IPS-18a (cell line): Measurements from ENCODE around the gene GNAT1.
A peak's percentile ranks its signal among the peaks of the same experiment; 100 is the strongest.

ENCODE experiments used
- H3K27ac ChIP-seq: one replicate; pipeline ENCODE4 v1.5.1; 2013; ENCODE audit warnings: low read length
- H3K27me3 ChIP-seq: one replicate; pipeline ENCODE4 v1.6.1; 2013; ENCODE audit warnings: mild to moderate bottlenecking, low read length; ENCODE audit not compliant: control insufficient read depth, insufficient read depth
- H3K36me3 ChIP-seq: one replicate; pipeline ENCODE4 v1.6.1; 2013; ENCODE audit warnings: low read depth, low read length; ENCODE audit not compliant: control insufficient read depth
- H3K4me1 ChIP-seq: one replicate; pipeline ENCODE4 v1.6.1; 2013; ENCODE audit warnings: low read depth, low read length; ENCODE audit not compliant: control insufficient read depth
- H3K4me3 ChIP-seq: one replicate; pipeline ENCODE4 v1.5.1; 2013; ENCODE audit warnings: low read length
- H3K9ac ChIP-seq: one replicate; pipeline ENCODE4 v1.6.1; 2013; ENCODE audit warnings: mild to moderate bottlenecking, low read length, moderate library complexity
- H3K9me3 ChIP-seq: one replicate; pipeline ENCODE4 v1.6.1; 2013; ENCODE audit warnings: low read depth, low read length; ENCODE audit not compliant: control insufficient read depth

GNAT1 gene

GRCh38 chr3:50229490-50229889 is 38.1 kb downstream of the GNAT1 start:
- peaks cover 7% of the 10 kb centered on the region for H3K4me1 ChIP-seq
- no peak overlapping the region for H3K27ac ChIP-seq
- no peaks in the 10 kb centered on the region for H3K9me3 ChIP-seq
- no peak overlapping the region for H3K4me3 ChIP-seq
- no peaks in the 10 kb centered on the region for H3K36me3 ChIP-seq
- peaks cover 8% of the 10 kb centered on the region for H3K27me3 ChIP-seq
- H3K9ac ChIP-seq, result no peak overlapping the region

DNA sequence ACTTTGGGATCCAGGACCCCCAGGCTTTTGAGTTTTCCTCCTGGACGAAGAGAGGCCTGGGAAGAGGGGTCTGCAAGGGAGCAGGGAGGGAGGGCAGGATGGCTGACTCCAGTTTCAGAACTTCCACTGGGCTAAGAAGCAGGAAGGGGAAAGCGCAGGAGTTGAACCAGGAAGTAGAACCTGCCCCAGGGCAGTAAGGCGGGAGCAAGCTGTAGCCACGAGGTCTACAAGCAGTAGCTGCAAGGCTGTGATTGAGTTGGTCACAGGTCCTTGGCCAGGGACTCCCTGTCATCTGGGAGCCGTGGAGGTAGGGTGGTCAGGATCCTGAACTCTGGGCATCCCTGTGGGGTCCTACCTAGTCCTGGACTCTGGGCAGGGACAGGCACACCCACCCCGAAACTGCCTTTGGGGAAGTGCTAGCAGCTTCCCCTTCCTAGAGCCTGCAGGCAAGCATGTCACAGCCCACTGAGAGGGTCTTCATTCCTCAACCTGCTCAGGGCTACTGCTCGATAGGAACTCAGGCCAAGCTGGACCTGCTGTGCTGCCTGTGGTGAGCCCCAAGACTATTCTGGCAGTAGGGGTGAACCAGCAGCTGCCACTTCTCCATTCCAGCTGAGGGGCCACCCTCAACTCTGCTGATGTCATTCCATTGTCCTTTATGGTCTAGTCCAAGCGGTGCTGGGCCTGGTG is 38.8 kb downstream of the GNAT1 start:
- Histone ChIP-seq H3K4me3 (no peak overlapping the region), H3K4me1 (peaks cover 7% of the 10 kb centered on the region), H3K9me3 (no peaks in the 10 kb centered on the region), H3K36me3 (no peaks in the 10 kb centered on the region), H3K27me3 (peaks cover 8% of the 10 kb centered on the region), H3K9ac (no peak overlapping the region), H3K27ac (no peak overlapping the region)

GRCh38 chr3:50230794-50231125 is 39.4 kb downstream of the GNAT1 start:
- Histone ChIP-seq H3K9ac (no peak overlapping the region), H3K27me3 (peaks cover 8% of the 10 kb centered on the region), H3K4me1 (peaks cover 7% of the 10 kb centered on the region), H3K27ac (no peak overlapping the region), H3K36me3 (no peaks in the 10 kb centered on the region), H3K4me3 (no peak overlapping the region), H3K9me3 (no peaks in the 10 kb centered on the region)

- peaks cover 7% of the 10 kb centered on the region for H3K4me1 ChIP-seq
Observed at GRCh38 chr3:50231581-50231980, 40.2 kb downstream of the GNAT1 start.

DNA sequence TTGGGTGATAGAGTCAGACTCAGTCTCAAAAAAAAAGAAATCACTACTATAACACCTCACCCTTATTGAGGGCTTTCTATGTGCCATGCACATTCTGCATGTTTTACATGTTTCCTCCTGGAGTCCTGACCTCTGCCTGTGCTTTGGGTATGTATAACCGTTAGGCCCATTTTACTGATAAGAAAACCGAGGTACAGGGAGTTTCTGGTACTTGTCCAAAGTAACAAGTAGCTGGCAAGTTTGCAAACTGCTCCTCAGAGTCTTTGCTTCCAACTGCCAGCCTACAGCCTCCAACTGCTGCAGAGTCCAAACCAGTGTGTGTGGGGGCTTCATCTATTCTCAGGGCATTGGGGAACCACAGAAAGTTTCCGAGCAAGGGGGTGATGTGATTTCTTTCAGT is 40.9 kb downstream of the GNAT1 start:
- no peak overlapping the region for H3K27ac ChIP-seq
- H3K4me3 ChIP-seq, result no peak overlapping the region
- H3K36me3 ChIP-seq, result no peaks in the 10 kb centered on the region
- no peaks in the 10 kb centered on the region for H3K27me3 ChIP-seq
- peaks cover 10% of the 10 kb centered on the region for H3K4me1 ChIP-seq
- H3K9ac ChIP-seq, result no peak overlapping the region
- no peaks in the 10 kb centered on the region for H3K9me3 ChIP-seq

More at GRCh38 chr3:50231581-50231980, 40.2 kb downstream of the GNAT1 start:
- Histone ChIP-seq H3K27ac (no peak overlapping the region), H3K27me3 (peaks cover 5% of the 10 kb centered on the region), H3K36me3 (no peaks in the 10 kb centered on the region), H3K4me3 (no peak overlapping the region), H3K9me3 (no peaks in the 10 kb centered on the region), H3K9ac (no peak overlapping the region)

DNA sequence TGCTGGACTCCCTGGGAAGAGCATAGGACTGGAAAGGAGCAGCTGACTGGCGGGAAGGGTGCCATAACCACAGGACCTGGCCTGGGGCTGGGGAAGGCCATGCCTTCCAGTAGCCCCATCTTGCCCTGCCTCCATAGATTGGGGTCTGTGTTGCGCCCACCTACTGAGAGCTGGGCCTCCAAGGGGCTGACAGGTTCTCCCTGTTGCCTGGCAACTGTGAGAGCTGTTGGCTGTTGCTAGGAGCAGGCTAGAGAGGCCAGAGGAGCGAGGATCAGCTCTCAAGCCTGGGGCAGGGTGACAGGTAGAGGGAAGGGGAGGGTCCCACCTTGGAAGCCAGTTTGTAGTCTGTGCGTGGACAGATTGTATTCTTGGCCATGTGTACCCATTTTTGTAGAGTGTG is 41.8 kb downstream of the GNAT1 start:
- Histone ChIP-seq H3K27ac (no peak overlapping the region), H3K36me3 (no peaks in the 10 kb centered on the region), H3K4me1 (peaks cover 15% of the 10 kb centered on the region), H3K9ac (no peak overlapping the region), H3K9me3 (no peaks in the 10 kb centered on the region), H3K27me3 (no peaks in the 10 kb centered on the region), H3K4me3 (no peak overlapping the region)

- H3K27ac ChIP-seq, result no peak within 1 kb of the TSS
- H3K27me3 ChIP-seq, result no peaks in the 10 kb centered on the region
- H3K4me3 ChIP-seq, result peak within 1 kb of the TSS; percentile 90
- H3K4me1 ChIP-seq, result peaks cover 32% of the 10 kb centered on the region
- H3K9ac ChIP-seq, result peak within 1 kb of the TSS; percentile 61
- H3K36me3 ChIP-seq, result no peaks in the 10 kb centered on the region
- H3K9me3 ChIP-seq, result no peaks in the 10 kb centered on the region
Observed at GRCh38 chr3:50235716-50236483, 44.5 kb downstream of the GNAT1 start, which contains the start of gene GNAI2. Gene GNAI2 (plus strand): TSS chr3:50236204. CDS start chr3:50236336, 132 bp downstream.

DNA sequence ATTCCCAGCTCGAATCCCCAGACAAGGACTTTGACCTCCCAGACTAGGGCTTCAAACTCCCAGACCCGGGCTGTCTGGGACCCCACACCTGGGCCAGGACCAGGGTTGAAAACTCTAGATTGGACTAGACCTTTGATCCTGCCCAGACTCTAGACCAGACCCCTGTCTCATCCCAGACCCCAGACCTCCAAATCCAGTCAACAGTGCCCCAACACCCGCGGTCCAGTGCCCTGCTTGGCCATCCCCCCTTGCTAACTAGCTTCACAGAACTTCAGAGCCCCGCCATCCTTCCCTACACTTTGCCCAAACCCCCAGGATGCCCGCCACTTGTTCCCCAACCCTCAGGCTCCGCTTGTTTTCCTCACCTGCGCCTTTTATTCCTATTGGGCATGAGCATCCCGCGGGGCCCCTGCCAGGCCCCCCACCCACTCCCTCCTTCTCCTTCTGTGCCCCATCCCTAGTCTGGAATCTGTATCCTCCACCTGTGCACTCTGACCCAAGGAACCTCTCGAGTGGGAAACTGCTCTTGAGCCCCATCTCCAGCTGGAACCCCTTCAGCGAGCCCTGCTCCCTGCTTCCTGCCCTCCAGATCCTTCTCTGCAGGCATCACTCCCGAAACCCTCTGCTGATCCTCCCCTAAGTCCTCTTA is 45.2 kb downstream of the GNAT1 start:
- no peaks in the 10 kb centered on the region for H3K27me3 ChIP-seq
- no peaks in the 10 kb centered on the region for H3K36me3 ChIP-seq
- peaks cover 38% of the 10 kb centered on the region for H3K4me1 ChIP-seq
- peak overlapping the region; percentile 61 for H3K9ac ChIP-seq
- H3K4me3 ChIP-seq, result peak overlapping the region; percentile 90
- no peak overlapping the region for H3K27ac ChIP-seq
- H3K9me3 ChIP-seq, result no peaks in the 10 kb centered on the region

DNA sequence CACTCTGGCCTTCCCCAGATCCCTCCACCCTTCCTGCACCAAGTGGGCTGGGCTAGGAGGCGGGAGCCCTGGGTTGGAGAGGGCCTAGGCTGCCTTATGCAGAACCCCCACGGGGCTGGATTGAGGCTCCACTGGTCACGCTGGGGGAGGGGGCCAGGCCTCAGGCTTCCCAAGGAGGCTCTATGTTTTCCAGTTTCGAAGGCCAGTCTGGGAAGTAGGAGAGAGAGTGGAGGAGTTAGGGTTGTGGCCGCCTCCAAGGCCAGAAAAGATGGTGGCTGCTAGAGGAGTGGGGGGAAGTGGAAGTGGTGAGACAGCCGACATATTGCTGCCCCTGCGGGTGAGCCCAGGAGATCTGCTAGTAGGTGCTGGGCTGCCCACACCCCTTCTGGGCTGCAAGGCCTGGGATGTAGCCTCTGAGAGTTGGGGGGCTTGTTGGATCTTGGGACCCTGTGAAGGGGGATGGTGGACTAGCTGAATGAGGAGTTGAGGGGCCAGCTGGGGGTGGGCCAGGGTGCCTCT is 45.8 kb downstream of the GNAT1 start:
- peak overlapping the region; percentile 61 for H3K9ac ChIP-seq
- peaks cover 44% of the 10 kb centered on the region for H3K4me1 ChIP-seq
- H3K36me3 ChIP-seq, result no peaks in the 10 kb centered on the region
- no peaks in the 10 kb centered on the region for H3K9me3 ChIP-seq
- H3K27ac ChIP-seq, result no peak overlapping the region
- peak overlapping the region; percentile 90 for H3K4me3 ChIP-seq
- H3K27me3 ChIP-seq, result no peaks in the 10 kb centered on the region

DNA sequence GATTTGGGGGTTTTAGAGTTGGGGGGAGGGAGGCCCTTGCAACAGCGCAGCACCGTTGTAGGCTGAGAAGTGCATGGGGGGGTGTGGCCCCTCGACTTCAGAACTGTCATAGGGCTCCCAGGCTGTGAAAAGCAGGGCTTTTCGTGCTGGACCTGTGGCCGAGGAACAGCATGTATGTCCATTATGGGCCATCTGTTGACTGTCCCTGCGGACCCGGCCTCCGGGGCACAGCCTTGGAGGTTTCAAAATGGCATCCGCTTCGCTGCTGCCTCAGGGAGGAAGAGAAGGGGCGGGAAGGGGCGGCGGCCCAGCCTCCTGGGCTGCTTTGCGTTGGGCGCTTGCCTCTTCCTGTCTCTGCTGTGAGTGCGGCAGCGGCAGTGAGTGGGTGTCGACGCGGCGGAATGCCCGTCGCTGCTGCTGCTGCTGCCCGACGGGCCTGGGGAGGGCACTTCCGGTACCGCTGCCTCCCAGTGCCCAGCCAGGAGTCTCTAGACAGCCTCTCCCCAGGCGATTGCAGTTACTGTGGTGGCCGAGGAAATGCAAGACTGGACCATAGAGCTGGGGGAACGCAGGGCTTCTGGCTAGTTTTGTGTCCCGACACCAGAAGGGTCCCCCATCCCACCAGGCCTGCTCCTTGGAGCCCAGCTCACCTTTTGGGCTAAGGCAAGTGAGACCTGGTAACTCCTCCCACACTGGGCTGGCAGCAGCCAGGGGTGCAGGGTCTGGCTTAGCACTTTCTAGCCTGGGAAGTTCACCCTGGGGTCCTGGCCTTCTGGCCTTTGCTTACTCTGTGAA is 46.5 kb downstream of the GNAT1 start:
- no peaks in the 10 kb centered on the region for H3K27me3 ChIP-seq
- no peaks in the 10 kb centered on the region for H3K36me3 ChIP-seq
- H3K9me3 ChIP-seq, result no peaks in the 10 kb centered on the region
- H3K27ac ChIP-seq, result no peak overlapping the region
- H3K4me3 ChIP-seq, result peak overlapping the region; percentile 90
- H3K4me1 ChIP-seq, result peaks cover 51% of the 10 kb centered on the region
- peak overlapping the region; percentile 61 for H3K9ac ChIP-seq

DNA sequence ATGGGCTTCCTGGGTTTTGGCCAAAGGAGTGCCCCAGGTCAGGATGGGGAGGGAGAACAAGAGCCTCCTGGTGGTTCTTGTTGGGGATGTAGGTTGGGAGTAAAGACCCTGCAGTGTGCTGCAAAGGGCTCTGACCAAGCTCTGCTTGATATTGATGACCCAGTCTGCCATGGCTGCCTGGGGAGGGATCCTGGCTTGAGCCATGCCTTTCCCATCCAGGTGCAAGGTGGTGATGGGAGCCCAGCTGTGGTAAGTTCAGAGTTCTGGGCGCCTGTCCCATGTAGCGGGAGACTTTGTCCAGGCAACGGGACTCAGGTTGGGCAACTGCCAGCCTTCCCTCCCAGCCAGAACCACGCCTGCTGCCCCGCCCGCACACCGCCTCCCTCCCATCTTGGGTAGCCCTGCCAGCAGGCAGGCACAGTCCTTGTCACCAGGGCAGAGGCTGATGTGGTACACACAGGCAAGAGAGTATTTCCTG is 47.2 kb downstream of the GNAT1 start:
- Histone ChIP-seq H3K4me3 (peak overlapping the region; percentile 90), H3K9ac (peak overlapping the region; percentile 13), H3K36me3 (no peaks in the 10 kb centered on the region), H3K9me3 (no peaks in the 10 kb centered on the region), H3K4me1 (peaks cover 57% of the 10 kb centered on the region), H3K27me3 (no peaks in the 10 kb centered on the region), H3K27ac (no peak overlapping the region)
